Measurements from ENCODE around the gene MEP1A.
"Not testable (repeated sequence)": the region's sequence is repeated elsewhere in the genome, so short reads cannot be mapped to it uniquely, and the experiment has no call there.

DNA sequence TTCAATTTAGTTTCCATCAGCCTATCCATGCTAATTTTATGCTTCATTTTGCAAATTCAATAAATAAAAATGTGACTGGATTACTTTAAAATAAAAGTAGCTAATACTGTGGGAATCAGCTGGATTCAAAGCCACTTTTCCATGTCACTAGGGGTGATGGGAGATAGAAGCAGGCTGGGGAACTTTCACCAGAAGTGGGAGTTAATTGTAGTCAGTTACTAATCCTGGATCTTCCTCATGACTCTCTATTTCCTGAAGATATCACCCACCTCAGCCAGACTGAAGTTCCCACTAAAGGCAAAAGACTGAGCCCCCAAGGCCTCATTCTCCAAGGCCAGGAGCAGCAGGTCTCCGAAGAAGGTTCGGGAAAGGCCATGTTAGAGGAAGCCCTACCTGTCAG is 41.8 kb downstream of the MEP1A start:
- TF ChIP-seq, protein P1, sequence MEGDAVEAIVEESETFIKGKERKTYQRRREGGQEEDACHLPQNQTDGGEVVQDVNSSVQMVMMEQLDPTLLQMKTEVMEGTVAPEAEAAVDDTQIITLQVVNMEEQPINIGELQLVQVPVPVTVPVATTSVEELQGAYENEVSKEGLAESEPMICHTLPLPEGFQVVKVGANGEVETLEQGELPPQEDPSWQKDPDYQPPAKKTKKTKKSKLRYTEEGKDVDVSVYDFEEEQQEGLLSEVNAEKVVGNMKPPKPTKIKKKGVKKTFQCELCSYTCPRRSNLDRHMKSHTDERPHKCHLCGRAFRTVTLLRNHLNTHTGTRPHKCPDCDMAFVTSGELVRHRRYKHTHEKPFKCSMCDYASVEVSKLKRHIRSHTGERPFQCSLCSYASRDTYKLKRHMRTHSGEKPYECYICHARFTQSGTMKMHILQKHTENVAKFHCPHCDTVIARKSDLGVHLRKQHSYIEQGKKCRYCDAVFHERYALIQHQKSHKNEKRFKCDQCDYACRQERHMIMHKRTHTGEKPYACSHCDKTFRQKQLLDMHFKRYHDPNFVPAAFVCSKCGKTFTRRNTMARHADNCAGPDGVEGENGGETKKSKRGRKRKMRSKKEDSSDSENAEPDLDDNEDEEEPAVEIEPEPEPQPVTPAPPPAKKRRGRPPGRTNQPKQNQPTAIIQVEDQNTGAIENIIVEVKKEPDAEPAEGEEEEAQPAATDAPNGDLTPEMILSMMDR (conservative IDR thresholded peaks at IDR 0.05; ENCODE audit: low read depth, low read length) = not testable (repeated sequence)
- not testable (repeated sequence) for TF ChIP-seq EZH2 (IDR thresholded peaks at IDR 0.05; ENCODE audit: low read length, unreplicated experiment); EZH2phosphoT487 (IDR thresholded peaks at IDR 0.05; ENCODE audit: borderline replicate concordance, low read length)

All from PC-3 (cell line).